Neural progenitor cell (in vitro differentiated cells): ENCODE measurements around the gene TRIM5.

ENCODE experiments used
- EZH2phosphoT487 ChIP-seq: fragments of 200-600 bp; sonication (generic); IDR thresholded peaks from 2 replicates; pipeline ENCODE4 v1.6.1; 2017; ENCODE audit warnings: antibody characterized with exemption
- TF ChIP-seq, protein P1 (sequence below): fragments of 200-600 bp; sonication (generic); IDR thresholded peaks from 2 replicates; pipeline ENCODE4 v1.5.1; 2017; ENCODE audit warnings: antibody characterized with exemption, mild to moderate bottlenecking

- TF ChIP-seq, protein P1, sequence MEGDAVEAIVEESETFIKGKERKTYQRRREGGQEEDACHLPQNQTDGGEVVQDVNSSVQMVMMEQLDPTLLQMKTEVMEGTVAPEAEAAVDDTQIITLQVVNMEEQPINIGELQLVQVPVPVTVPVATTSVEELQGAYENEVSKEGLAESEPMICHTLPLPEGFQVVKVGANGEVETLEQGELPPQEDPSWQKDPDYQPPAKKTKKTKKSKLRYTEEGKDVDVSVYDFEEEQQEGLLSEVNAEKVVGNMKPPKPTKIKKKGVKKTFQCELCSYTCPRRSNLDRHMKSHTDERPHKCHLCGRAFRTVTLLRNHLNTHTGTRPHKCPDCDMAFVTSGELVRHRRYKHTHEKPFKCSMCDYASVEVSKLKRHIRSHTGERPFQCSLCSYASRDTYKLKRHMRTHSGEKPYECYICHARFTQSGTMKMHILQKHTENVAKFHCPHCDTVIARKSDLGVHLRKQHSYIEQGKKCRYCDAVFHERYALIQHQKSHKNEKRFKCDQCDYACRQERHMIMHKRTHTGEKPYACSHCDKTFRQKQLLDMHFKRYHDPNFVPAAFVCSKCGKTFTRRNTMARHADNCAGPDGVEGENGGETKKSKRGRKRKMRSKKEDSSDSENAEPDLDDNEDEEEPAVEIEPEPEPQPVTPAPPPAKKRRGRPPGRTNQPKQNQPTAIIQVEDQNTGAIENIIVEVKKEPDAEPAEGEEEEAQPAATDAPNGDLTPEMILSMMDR: no peak
- no peak for TF ChIP-seq EZH2phosphoT487
Measured at GRCh38 chr11:5694642-5695041, 9.8 kb upstream of the TRIM5 start.
